HepG2 (cell line): Measurements from ENCODE around the gene HPCAL1.

Experiments
- HNRNPL ChIP-seq: fragments of 200-400 bp; formaldehyde crosslinking; IDR thresholded peaks from 2 replicates; pipeline ENCODE4 v1.6.1; 2017; ENCODE audit warnings: mild to moderate bottlenecking, low read depth, low read length
- HNRNPLL ChIP-seq: fragments of 200-400 bp; formaldehyde crosslinking; IDR thresholded peaks from 2 replicates; pipeline ENCODE4 v1.6.1; 2017; ENCODE audit warnings: mild to moderate bottlenecking, low read depth, low read length; ENCODE audit not compliant: poor library complexity, severe bottlenecking
- MLLT10 ChIP-seq: sonication (generic); formaldehyde crosslinking; IDR thresholded peaks from 2 replicates; pipeline ENCODE4 v1.4.0; 2020; ENCODE audit warnings: missing genetic modification reagents
- NR1H2 ChIP-seq: sonication (generic); formaldehyde crosslinking; IDR thresholded peaks from 2 replicates; pipeline ENCODE4 v1.8.1; 2022; ENCODE audit warnings: low read depth, missing genetic modification reagents, borderline replicate concordance
- PTBP1 ChIP-seq: fragments of 200-400 bp; formaldehyde crosslinking; IDR thresholded peaks from 2 replicates; pipeline ENCODE4 v1.6.1; 2018; ENCODE audit warnings: low read length, low read depth; ENCODE audit not compliant: poor library complexity, severe bottlenecking
- SETDB1 ChIP-seq: sonication (generic); formaldehyde crosslinking; IDR thresholded peaks from 2 replicates; pipeline ENCODE4 v1.5.1; 2020; ENCODE audit warnings: missing genetic modification reagents, mild to moderate bottlenecking, borderline replicate concordance
- TF ChIP-seq, protein P1 (sequence below), 2 experiments: sonication (generic) in 1 of 2; formaldehyde crosslinking in 1 of 2; IDR thresholded peaks; 2 replicates each; pipeline versions ENCODE4 v1.4.0 to v1.6.1; 2018 to 2020; ENCODE audit warnings: missing genetic modification reagents in 2 of 2, borderline replicate concordance in 1 of 2, low read depth in 1 of 2, mild to moderate bottlenecking in 1 of 2, missing biosample characterization in 1 of 2
- TF ChIP-seq, protein P2 (sequence below), 2 experiments: fragments of 450-650 bp in 1 of 2; sonication (generic) in 1 of 2; formaldehyde crosslinking in 1 of 2; IDR thresholded peaks; 2 replicates each; pipeline versions ENCODE4 v1.6.1 to v1.8.0; 2016 to 2022; ENCODE audit warnings: antibody characterized with exemption in 1 of 2, mild to moderate bottlenecking in 1 of 2, missing genetic modification reagents in 1 of 2

DNA sequence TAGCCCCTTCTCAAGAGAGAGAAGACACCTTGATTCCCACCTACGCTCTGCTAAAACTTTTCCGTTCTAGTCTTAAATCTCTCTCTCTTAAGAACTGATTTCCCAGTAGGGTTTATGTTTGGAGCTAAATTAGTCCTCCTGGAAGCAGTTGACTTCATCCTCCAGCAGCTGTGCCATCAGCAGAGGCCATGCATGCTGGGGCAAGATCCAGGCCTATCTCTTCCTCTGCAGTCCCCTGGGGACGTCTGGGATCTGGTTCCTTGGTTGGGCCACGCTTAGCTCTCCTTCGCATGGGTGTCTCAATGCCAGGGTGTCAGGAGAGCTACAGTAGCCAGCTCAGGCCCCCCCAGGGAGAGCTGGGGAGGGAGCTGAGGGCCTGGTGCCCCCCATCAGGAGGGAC is 49.7 kb downstream of the HPCAL1 start:
- TF ChIP-seq HNRNPLL (no peak), NR1H2 (CRISPR knock-in tag) (no peak), HNRNPL (no peak), SETDB1 (CRISPR knock-in tag) (no peak), MLLT10 (CRISPR knock-in tag) (no peak), PTBP1 (no peak)
- TF ChIP-seq, protein P1, sequence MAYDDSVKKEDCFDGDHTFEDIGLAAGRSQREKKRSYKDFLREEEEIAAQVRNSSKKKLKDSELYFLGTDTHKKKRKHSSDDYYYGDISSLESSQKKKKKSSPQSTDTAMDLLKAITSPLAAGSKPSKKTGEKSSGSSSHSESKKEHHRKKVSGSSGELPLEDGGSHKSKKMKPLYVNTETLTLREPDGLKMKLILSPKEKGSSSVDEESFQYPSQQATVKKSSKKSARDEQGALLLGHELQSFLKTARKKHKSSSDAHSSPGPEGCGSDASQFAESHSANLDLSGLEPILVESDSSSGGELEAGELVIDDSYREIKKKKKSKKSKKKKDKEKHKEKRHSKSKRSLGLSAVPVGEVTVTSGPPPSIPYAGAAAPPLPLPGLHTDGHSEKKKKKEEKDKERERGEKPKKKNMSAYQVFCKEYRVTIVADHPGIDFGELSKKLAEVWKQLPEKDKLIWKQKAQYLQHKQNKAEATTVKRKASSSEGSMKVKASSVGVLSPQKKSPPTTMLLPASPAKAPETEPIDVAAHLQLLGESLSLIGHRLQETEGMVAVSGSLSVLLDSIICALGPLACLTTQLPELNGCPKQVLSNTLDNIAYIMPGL (CRISPR knock-in tag; IDR thresholded peaks at IDR 0.05; ENCODE audit: borderline replicate concordance in 1 of 2, low read depth in 1 of 2): no peak
- TF ChIP-seq, protein P2, sequence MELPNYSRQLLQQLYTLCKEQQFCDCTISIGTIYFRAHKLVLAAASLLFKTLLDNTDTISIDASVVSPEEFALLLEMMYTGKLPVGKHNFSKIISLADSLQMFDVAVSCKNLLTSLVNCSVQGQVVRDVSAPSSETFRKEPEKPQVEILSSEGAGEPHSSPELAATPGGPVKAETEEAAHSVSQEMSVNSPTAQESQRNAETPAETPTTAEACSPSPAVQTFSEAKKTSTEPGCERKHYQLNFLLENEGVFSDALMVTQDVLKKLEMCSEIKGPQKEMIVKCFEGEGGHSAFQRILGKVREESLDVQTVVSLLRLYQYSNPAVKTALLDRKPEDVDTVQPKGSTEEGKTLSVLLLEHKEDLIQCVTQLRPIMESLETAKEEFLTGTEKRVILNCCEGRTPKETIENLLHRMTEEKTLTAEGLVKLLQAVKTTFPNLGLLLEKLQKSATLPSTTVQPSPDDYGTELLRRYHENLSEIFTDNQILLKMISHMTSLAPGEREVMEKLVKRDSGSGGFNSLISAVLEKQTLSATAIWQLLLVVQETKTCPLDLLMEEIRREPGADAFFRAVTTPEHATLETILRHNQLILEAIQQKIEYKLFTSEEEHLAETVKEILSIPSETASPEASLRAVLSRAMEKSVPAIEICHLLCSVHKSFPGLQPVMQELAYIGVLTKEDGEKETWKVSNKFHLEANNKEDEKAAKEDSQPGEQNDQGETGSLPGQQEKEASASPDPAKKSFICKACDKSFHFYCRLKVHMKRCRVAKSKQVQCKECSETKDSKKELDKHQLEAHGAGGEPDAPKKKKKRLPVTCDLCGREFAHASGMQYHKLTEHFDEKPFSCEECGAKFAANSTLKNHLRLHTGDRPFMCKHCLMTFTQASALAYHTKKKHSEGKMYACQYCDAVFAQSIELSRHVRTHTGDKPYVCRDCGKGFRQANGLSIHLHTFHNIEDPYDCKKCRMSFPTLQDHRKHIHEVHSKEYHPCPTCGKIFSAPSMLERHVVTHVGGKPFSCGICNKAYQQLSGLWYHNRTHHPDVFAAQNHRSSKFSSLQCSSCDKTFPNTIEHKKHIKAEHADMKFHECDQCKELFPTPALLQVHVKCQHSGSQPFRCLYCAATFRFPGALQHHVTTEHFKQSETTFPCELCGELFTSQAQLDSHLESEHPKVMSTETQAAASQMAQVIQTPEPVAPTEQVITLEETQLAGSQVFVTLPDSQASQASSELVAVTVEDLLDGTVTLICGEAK (IDR thresholded peaks at IDR 0.05): no peak
- TF ChIP-seq, protein P2 (CRISPR knock-in tag; IDR thresholded peaks at IDR 0.05): no peak
